GM19193 (cell line): Measurements from ENCODE around the gene RYK.

Experiments
- POLR2A ChIP-seq: IDR thresholded peaks from 4 replicates; pipeline ENCODE4 v1.6.1; 2011; ENCODE audit not compliant: insufficient read depth, insufficient read length; ENCODE audit errors: extremely low read depth

Gene RYK

DNA sequence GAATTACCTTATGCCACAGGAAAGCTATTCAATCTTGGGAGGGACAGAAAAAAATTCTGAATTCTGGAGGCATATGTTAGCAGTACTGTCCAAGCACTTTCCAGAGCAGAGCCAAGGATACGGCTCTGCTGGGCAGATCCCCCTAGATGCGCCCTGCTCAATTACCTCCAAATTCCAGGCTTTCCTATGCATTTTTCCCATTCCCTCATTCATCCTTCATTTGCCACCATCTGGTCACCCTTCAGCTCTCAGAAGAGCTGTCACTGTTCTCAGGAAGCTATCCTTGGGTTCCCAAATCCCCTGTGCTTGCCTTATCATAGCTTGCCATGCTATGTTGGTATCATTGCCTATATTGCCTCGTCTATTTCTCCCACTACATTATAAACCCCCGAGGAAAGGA, 45.2 kb downstream of the RYK start:
- no peak for TF ChIP-seq POLR2A

DNA sequence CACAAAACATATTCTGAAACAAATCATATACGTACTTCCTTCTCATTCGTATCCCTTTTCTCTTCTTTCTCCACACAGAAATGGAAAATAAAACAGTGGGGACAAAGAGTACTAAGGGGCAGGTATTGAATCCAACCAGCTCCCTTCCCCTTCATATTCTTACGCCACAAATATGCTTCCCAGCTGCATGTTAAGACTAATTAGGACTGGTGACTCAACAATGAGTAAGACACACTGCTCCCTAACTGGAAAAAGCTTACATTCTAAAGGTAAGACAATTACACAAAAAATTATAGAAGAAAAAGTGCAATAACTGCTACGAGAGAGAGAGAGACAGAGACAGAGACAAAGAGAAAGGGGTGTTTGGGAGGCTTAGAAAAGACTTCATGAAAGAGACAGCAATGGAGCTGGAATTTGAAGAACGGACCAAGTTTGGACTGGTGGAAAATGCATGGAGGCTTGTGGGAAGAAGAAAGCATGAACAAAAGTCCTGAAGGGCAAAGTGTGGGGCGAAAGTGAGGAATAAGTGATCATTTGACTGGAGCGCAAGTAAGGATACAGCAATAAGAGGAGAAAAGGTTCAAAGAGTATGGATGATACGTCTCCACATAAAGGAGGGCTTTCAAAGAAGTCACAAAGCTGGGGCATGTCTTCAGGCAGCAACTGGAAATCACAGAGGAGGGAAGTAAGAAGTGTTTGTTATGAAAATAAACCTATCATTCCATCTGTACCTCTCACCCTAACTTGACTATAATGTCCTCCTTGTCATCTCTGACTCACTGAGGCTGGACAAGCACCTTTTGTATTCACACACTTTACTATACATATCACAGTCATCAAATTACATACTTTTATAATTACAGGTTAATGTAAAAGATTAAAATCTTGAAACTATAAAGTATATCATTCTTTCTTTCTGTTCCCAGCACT, 49.2 kb downstream of the RYK start:
- no peak for TF ChIP-seq POLR2A

DNA sequence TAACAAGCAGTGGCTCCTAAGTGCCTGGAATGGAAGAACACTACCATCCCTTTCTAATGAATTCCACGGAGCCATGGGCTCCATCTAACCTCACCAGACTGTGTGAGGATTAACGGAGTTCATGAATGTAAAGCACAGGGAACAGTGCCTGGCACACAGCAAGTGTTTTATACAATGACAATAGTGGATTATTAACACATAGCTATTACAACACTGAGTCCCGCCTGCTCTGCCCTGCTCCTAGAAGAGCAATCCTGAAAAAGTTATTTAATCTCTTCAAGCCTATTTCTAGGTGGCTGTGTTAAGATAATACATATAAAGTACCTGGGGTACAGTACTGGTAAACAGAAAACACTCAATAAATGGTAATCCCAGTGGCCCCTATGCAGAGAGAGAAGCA, 51.4 kb downstream of the RYK start:
- TF ChIP-seq POLR2A = no peak

DNA sequence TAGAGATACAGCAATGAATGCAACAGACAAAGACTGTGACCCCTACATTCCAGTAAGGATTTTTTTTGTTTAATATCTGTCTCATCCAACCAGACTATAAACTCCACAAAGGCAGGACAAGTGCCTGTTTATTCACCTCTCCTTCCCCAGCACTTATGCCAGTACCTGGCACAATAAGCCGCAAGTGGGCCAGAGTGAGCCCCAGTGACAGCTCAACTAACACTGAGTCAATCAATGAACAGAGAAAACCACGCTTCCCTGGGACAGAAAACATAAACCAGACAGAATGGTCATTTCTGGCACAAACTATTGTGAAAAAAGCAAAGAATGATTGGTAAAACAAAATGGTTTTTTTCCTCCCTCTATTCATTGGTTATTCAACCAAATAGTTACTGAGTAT, 52.2 kb downstream of the RYK start:
- no peak for TF ChIP-seq POLR2A

DNA sequence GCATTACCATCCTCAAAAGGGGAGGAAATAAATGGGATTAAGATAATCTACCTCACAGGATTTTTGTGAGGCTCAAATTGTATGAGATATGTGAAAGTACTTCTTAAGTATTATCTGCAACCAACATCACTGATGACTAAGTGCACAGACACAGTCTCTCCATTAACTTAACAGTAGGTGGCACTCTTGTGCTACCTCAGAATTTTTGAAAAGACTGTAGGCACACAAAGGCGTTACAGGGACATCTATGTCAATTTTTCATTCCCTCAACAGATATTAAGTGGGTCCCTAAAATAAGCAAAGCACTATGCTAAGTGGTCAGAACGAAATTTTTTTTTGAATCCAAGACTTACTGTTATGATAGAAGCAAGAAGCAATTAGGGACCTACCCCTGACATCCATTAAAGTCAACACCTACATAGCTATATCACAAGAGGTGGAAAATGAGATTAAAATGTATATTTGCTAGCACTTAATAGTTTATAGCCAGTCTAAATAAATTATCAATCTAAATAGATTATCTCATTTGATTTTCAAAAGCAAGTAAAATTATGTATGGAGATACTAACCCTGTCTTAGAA, 52.9 kb downstream of the RYK start:
- no peak for TF ChIP-seq POLR2A

DNA sequence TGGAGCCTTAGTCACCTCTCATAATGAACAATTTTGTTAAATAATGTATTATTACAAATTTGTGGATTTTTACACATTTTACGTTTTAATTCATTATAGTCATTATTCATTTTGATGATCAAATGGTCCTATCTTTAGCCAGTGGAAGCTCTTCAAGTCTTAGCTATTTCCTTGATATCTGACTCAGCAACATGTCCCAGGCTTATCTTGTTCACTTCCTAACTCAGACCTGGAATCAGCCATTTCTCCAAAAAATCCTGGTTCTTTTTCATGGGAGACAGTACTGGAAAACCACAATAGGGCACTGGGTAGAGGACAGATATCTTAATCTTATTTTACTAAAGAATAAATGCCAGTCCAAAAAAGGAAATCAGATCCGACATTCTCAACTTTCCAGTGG, 56.4 kb downstream of the RYK start:
- no peak for TF ChIP-seq POLR2A

DNA sequence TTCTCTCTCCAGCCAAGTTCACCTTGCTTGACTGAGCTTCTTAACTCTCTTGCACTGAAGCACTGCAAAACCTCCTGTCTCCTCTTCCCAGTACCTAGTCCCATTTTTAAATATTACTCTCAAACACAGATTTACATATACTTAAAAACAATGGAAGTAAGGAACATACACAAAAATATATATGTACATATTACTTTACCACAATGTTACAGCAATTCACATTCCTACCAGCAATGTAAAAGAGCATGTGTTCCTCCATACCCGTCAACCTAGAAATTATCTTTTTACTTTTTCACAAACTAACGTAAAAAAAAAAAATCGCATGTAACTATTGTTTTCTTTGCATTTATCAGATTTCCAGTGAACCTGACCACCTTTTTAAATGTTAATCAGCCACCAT, 60.4 kb downstream of the RYK start:
- TF ChIP-seq POLR2A = no peak

DNA sequence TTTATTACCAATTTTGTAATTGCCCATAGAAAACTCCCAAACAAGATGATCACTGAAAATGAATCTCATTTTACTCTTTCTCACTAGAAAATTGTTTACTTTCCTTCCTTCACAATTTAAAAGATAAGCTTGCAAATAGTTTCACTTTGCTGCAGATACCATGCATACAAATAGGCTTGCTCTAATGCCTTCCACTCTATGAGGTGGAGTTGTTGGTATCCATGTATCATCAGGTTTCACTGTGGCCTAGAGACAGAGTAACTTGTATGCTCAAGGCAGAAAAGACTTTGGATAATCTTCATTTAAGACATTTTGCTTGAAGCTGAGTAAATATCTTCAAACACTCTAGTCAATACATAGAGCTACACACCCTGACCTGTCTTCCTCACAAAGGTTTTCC, 60.8 kb downstream of the RYK start:
- no peak for TF ChIP-seq POLR2A

DNA sequence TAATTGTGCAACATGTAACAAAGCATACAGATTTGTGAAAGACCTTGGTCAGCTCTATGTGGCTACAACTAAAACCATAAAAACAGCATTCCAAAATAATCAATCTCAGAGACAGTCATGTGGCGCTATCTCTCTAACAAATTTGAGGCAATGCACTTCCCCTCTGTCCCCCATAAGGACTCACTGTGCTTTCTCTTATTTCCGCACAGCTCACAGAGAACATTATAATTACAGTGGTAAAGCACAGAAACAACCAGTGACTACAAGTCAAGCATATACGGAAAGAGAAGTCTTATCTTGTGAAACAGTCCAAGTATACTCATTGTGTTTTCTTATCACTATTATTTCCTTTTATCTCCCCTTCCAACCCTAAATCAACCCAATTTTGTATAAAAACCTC, 64.3 kb downstream of the RYK start:
- no peak for TF ChIP-seq POLR2A

DNA sequence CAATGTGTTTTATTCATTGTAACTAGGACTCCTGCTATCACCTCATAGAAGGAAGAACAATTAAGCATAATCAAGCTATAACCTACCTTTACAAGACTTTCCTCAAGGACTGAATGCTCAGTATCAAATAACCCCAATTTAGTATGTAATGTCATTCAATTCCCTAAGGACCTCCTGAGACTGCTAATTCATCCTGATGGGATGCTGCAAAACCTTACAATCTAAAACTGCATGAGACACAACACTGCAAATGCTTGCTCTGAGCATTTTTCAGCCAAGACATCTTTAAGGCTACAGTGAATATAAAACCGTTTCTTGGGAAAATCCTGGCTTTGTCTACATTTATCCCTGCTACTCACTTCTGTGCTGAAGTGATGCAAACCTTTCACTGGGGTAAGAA, 69.9 kb downstream of the RYK start:
- TF ChIP-seq POLR2A = no peak

DNA sequence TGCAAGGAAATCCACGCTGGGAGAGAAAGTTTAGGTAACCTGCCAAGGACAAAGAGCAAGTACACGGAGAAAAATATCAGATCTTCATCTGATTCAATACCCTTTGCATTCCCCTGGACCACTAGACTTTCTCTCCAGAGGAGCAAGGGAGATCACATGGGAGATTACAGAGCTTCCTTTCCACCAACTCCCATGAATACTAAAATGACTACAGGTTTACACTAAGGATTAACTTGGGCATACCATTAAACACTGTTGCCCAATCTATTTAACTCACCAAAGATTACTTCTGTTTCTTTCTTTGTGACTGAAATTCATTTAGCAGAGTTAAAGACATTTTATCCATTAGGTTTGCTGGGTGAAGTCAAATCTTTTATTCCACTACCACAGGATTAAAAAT, 71.2 kb downstream of the RYK start:
- no peak for TF ChIP-seq POLR2A

DNA sequence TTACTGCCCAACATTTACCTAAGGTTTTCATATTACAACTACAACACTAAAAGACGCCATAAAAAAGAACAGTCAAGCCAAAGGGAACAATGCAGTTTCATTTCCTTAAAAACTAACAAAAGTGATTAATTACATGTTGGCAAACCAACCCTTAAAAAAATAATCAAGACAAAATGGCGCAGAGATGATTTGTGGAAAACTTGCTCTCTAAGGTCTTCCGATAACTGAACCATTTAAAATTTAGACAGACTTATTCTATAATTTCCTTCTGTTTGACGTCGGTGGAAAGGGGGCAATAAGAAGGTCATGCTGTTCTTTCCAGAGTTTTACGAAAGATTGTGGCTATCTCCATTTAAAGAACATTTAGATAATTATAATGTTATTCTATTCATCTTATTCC, 87.6 kb downstream of the RYK start:
- TF ChIP-seq POLR2A = no peak

DNA sequence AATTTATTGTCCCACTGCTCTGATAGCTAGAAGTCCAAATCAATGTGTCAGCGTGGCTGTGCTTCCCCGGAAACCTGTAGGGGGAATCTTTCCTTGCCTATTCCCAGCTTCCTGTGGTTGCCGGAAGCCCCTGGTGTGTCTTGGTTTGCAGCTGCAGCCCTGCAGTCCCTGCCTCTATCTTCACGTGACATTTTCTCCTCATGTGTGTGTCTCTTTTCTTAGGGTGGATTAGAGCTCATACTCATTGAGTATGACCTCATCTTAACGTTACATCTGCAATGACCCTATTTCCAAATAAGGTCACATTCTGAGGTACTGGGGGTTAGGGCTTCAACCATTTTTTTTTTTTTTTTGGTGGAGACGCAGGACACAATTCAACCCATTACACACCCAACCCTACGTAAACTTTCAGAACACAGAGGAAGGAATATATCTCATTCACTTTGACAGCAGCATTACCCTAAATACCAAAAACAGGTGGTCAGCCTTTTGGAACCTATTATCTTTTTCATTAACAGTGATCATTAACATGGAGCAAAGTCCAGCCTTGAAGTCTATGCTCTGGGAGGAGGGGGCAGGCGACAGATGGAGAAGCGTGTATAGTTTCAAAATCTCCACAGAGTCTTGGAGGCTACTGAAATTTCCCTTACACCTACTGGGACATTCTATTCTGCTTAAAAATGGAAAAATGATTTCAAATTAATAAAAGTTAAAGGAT, 88.6 kb downstream of the RYK start:
- TF ChIP-seq POLR2A = no peak

DNA sequence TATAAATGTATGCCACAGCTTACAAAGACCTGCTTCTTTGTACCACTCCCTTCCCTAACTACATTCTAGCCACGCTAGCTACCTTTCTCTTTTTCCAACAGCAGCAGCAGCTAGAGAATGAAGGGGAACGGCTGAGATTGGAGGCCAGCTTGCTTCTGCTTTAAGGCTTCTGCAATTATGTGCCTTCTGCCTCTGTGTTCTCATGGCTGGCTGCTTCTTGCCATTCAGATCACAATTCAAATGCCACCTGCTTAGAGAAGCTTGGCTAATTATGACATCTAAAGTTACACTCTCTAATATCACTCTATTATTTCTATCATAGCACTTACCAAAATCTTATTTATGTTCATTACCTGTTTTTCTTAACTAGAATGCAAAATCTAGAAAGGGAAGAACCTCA, 95.2 kb downstream of the RYK start:
- TF ChIP-seq POLR2A = no peak

DNA sequence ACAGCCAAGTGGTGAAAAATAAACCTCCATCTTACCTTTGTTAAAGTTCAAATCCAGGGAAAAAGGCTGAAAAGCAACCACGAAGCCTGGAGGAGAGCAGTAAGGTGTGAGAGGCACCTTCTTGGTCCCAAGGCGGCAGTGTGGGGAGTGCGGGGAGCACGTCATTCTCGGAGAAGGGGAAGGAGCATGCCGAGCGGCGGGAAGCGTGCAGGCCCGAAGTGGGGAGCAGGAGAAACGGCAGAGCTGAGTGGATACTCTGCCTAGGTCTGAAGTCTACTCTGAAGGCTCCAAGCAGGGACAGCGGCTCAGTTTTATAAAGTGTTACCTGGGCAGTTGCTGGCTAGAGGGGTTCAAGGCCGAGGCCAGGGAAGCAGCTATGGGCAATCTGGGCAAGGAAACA, 96.9 kb downstream of the RYK start:
- TF ChIP-seq POLR2A = no peak

DNA sequence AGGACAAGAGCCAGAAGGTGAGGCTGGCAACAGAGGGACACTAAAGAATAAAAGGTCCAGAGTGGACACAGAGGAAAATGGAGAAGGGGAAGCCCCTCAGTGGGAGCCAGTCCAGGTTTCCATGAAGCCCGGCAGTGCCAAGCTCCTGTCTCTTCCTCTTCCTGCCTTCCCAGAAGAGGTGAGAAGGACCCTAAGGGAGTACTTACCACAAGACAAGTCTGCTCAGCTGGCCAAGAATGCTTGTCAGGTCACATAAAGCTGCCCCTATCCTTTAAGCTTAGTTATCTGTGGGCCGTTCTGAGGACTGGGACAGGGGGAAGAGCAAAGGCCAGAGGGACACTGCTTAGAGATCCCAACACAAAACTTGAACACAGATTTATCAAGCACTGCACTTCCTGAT, 100.2 kb downstream of the RYK start:
- TF ChIP-seq POLR2A = no peak
